ENCODE measurements around the gene CDC20. TPM values are rescaled to one million over a fixed set of nuclear protein-coding genes. Genes with fewer than 3 reads are reported as not detected.

CDC20 gene
- total RNA-seq, 2 donors from 2014 or later = 2.2 to 14.9 TPM

GRCh38 chr1:43379476-43379875 is 20.7 kb downstream of the CDC20 start:
- Histone ChIP-seq H3K4me1 (replicated peaks) (peaks cover 2% of the 10 kb centered on the region), H3K4me3 (no peak overlapping the region), H3K9me3 (no peaks in the 10 kb centered on the region), H3K27me3 (replicated peaks; ENCODE audit: insufficient read depth) (no peaks in the 10 kb centered on the region), H3K36me3 (peaks cover 0 to 4% of the 10 kb centered on the region in 2 donors), H3K27ac (no peak overlapping the region)
- no peak for TF ChIP-seq POLR2AphosphoS5 (IDR thresholded peaks at IDR 0.05)
- no peak for TF ChIP-seq CTCF (IDR thresholded peaks at IDR 0.05)
- TF ChIP-seq POLR2A (IDR thresholded peaks at IDR 0.05) = no peak
- WGBS = 89% methylated on average over 1 of the region's 1 CpG
- intact Hi-C loops (cut with DNase I) = no loop called here
- no peak for DNase-seq (ENCODE audit: low spot score)

GRCh38 chr1:43381612-43382011 is 22.8 kb downstream of the CDC20 start:
- 82% methylated on average over 3 of the region's 3 CpGs for WGBS
- H3K27me3 ChIP-seq (replicated peaks; ENCODE audit: insufficient read depth) = no peaks in the 10 kb centered on the region
- no peak overlapping the region for H3K27ac ChIP-seq
- no peak for DNase-seq (ENCODE audit: low spot score)
- H3K36me3 ChIP-seq = peaks cover 13 to 19% of the 10 kb centered on the region in 2 donors
- TF ChIP-seq POLR2AphosphoS5 (IDR thresholded peaks at IDR 0.05) = no peak
- no peak for TF ChIP-seq CTCF (IDR thresholded peaks at IDR 0.05)
- no peak for TF ChIP-seq POLR2A (IDR thresholded peaks at IDR 0.05)
- no peaks in the 10 kb centered on the region for H3K9me3 ChIP-seq
- intact Hi-C loops (cut with DNase I) = no loop called here
- peaks cover 2% of the 10 kb centered on the region for H3K4me1 ChIP-seq (replicated peaks)
- no peak overlapping the region for H3K4me3 ChIP-seq

- no peaks in the 10 kb centered on the region for H3K27me3 ChIP-seq (replicated peaks; ENCODE audit: insufficient read depth)
- H3K27ac ChIP-seq = no peak overlapping the region
- H3K4me3 ChIP-seq = no peak overlapping the region
- no peak for DNase-seq (ENCODE audit: low spot score)
- H3K36me3 ChIP-seq = peaks cover 13 to 19% of the 10 kb centered on the region in 2 donors
- 34% methylated on average over 6 of the region's 6 CpGs for WGBS
- H3K4me1 ChIP-seq (replicated peaks) = peaks cover 2% of the 10 kb centered on the region
- TF ChIP-seq POLR2AphosphoS5 (IDR thresholded peaks at IDR 0.05) (no peak), CTCF (IDR thresholded peaks at IDR 0.05) (no peak), POLR2A (IDR thresholded peaks at IDR 0.05) (no peak)
- H3K9me3 ChIP-seq = no peaks in the 10 kb centered on the region
- intact Hi-C loops (cut with DNase I) = no loop called here
Observed at GRCh38 chr1:43382027-43382779, 23.4 kb downstream of the CDC20 start.

- Histone ChIP-seq H3K27ac (no peak overlapping the region), H3K4me1 (replicated peaks) (peaks cover 6% of the 10 kb centered on the region), H3K27me3 (replicated peaks; ENCODE audit: insufficient read depth) (no peaks in the 10 kb centered on the region), H3K9me3 (no peaks in the 10 kb centered on the region), H3K4me3 (no peak overlapping the region), H3K36me3 (peaks cover 13 to 19% of the 10 kb centered on the region in 2 donors)
- TF ChIP-seq POLR2A (IDR thresholded peaks at IDR 0.05) (no peak), CTCF (IDR thresholded peaks at IDR 0.05) (peak in 2 of 4 experiments; percentile 36 to 37), POLR2AphosphoS5 (IDR thresholded peaks at IDR 0.05) (peak; percentile 26)
- intact Hi-C loops (cut with DNase I) = no loop called here
- WGBS = 58% methylated on average over 2 of the region's 2 CpGs
- no peak for DNase-seq (ENCODE audit: low spot score)
Observed at GRCh38 chr1:43383449-43383848, 24.7 kb downstream of the CDC20 start.

GRCh38 chr1:43386676-43387075 is 27.9 kb downstream of the CDC20 start:
- intact Hi-C loops (cut with DNase I) = no loop called here
- Histone ChIP-seq H3K36me3 (peaks cover 13 to 19% of the 10 kb centered on the region in 2 donors), H3K27me3 (replicated peaks; ENCODE audit: insufficient read depth) (no peaks in the 10 kb centered on the region), H3K4me1 (replicated peaks) (peaks cover 13% of the 10 kb centered on the region), H3K27ac (no peak overlapping the region), H3K4me3 (no peak overlapping the region), H3K9me3 (no peaks in the 10 kb centered on the region)
- 91% methylated on average over 6 of the region's 6 CpGs for WGBS
- DNase-seq (ENCODE audit: low spot score) = no peak
- no peak for TF ChIP-seq POLR2AphosphoS5 (IDR thresholded peaks at IDR 0.05)

Measured in prostate gland (tissue), 2 donors.